ENCODE data around the gene PACRG.

The PACRG gene

DNA sequence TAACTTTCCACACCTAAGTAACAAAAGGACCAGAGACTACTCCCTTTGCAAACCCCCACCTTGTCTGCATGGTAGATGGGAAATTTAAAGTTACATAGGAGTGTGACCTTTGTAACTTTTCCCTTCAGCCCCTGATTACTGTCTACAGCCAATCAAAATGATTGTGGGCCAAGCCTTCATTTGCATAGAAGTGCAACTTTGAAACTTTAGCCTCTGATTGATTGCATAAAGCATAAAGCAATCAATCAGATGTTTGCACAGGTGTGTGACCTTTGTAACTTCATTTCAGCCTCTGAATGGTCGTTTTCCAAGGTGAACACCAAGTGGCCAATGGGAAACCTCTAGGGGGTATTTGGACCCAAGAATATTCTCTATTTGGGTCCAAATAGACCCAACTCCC is 46.3 kb upstream of the PACRG start:
- TF ChIP-seq FOXM1 (IDR thresholded peaks at IDR 0.05; ENCODE audit: borderline replicate concordance, low read depth) = no peak
- no peak for TF ChIP-seq ZBTB7A (IDR thresholded peaks at IDR 0.05; ENCODE audit: low read depth)
- TF ChIP-seq TAF1 (IDR thresholded peaks at IDR 0.05; ENCODE audit: low read depth) = no peak
- no peak for TF ChIP-seq RAD21 (IDR thresholded peaks at IDR 0.05; ENCODE audit: low read depth)
- no peak for TF ChIP-seq EP300 (IDR thresholded peaks at IDR 0.05; ENCODE audit: borderline replicate concordance)
- TF ChIP-seq, protein P1, sequence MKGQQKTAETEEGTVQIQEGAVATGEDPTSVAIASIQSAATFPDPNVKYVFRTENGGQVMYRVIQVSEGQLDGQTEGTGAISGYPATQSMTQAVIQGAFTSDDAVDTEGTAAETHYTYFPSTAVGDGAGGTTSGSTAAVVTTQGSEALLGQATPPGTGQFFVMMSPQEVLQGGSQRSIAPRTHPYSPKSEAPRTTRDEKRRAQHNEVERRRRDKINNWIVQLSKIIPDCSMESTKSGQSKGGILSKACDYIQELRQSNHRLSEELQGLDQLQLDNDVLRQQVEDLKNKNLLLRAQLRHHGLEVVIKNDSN (IDR thresholded peaks at IDR 0.05) = no peak
- no peak for TF ChIP-seq NFIC (IDR thresholded peaks at IDR 0.05)
- no peak for TF ChIP-seq EGR1 (IDR thresholded peaks at IDR 0.05)
- no peak for TF ChIP-seq CREB1 (IDR thresholded peaks at IDR 0.05; ENCODE audit: low read depth)
- no peak for TF ChIP-seq CEBPB (IDR thresholded peaks at IDR 0.05)
- TF ChIP-seq, protein P2, sequence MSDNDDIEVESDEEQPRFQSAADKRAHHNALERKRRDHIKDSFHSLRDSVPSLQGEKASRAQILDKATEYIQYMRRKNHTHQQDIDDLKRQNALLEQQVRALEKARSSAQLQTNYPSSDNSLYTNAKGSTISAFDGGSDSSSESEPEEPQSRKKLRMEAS (IDR thresholded peaks at IDR 0.05) = no peak
- TF ChIP-seq TEAD4 (IDR thresholded peaks at IDR 0.05) = no peak
- no peak for TF ChIP-seq YY1 (IDR thresholded peaks at IDR 0.05; ENCODE audit: low read depth)
- no peak for TF ChIP-seq TCF12 (IDR thresholded peaks at IDR 0.05; ENCODE audit: low read depth)
- TF ChIP-seq, protein P3, sequence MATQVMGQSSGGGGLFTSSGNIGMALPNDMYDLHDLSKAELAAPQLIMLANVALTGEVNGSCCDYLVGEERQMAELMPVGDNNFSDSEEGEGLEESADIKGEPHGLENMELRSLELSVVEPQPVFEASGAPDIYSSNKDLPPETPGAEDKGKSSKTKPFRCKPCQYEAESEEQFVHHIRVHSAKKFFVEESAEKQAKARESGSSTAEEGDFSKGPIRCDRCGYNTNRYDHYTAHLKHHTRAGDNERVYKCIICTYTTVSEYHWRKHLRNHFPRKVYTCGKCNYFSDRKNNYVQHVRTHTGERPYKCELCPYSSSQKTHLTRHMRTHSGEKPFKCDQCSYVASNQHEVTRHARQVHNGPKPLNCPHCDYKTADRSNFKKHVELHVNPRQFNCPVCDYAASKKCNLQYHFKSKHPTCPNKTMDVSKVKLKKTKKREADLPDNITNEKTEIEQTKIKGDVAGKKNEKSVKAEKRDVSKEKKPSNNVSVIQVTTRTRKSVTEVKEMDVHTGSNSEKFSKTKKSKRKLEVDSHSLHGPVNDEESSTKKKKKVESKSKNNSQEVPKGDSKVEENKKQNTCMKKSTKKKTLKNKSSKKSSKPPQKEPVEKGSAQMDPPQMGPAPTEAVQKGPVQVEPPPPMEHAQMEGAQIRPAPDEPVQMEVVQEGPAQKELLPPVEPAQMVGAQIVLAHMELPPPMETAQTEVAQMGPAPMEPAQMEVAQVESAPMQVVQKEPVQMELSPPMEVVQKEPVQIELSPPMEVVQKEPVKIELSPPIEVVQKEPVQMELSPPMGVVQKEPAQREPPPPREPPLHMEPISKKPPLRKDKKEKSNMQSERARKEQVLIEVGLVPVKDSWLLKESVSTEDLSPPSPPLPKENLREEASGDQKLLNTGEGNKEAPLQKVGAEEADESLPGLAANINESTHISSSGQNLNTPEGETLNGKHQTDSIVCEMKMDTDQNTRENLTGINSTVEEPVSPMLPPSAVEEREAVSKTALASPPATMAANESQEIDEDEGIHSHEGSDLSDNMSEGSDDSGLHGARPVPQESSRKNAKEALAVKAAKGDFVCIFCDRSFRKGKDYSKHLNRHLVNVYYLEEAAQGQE (IDR thresholded peaks at IDR 0.05; ENCODE audit: low read depth) = no peak

DNA sequence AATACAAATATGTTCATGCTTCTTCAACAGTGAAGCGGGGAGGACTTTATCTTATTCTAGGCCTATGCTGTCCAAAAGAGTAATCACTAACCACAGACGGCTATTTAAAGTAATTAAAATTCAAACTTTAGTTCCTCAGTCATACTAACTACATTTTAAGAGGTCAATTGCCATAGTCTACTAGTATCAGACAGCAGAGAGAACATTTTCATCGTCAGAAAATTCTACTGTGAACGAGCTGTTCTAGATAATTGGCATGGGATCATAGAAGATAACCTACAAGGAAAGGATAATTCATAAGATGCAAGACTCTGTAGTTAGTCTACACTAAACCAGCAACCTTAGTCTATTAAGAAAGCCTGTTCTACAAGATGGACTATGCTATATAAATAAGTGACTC is 44.6 kb upstream of the PACRG start:
- TF ChIP-seq, protein P2 (IDR thresholded peaks at IDR 0.05) = no peak
- no peak for TF ChIP-seq CREB1 (IDR thresholded peaks at IDR 0.05; ENCODE audit: low read depth)
- no peak for TF ChIP-seq CEBPB (IDR thresholded peaks at IDR 0.05)
- TF ChIP-seq FOXM1 (IDR thresholded peaks at IDR 0.05; ENCODE audit: borderline replicate concordance, low read depth) = no peak
- TF ChIP-seq, protein P1 (IDR thresholded peaks at IDR 0.05) = no peak
- TF ChIP-seq TCF12 (IDR thresholded peaks at IDR 0.05; ENCODE audit: low read depth) = no peak
- TF ChIP-seq TEAD4 (IDR thresholded peaks at IDR 0.05) = no peak
- TF ChIP-seq NFIC (IDR thresholded peaks at IDR 0.05) = no peak
- no peak for TF ChIP-seq RAD21 (IDR thresholded peaks at IDR 0.05; ENCODE audit: low read depth)
- TF ChIP-seq YY1 (IDR thresholded peaks at IDR 0.05; ENCODE audit: low read depth) = no peak
- TF ChIP-seq TAF1 (IDR thresholded peaks at IDR 0.05; ENCODE audit: low read depth) = no peak
- TF ChIP-seq, protein P3 (IDR thresholded peaks at IDR 0.05; ENCODE audit: low read depth) = no peak
- TF ChIP-seq EGR1 (IDR thresholded peaks at IDR 0.05) = no peak
- no peak for TF ChIP-seq ZBTB7A (IDR thresholded peaks at IDR 0.05; ENCODE audit: low read depth)
- TF ChIP-seq EP300 (IDR thresholded peaks at IDR 0.05; ENCODE audit: borderline replicate concordance) = no peak

DNA sequence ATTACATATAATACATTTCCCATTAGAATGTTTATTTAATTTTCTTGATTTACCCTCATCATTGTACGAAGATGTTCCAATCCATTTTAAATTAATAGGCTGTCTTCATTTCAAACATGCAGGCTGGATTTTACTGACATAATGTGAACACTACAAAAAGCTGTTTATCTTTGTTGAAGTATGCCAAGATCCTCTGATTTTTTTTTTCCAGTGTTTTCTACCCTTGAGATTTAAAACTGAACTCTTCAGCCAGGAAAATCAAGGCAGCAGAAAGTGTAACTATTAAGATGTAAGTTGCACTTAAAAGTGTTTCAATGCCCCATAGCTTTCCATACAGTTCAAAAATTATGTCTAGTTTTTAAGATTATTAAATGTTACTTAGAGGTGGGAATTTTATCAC is 43.7 kb upstream of the PACRG start:
- TF ChIP-seq CEBPB (IDR thresholded peaks at IDR 0.05) = no peak
- TF ChIP-seq CREB1 (IDR thresholded peaks at IDR 0.05; ENCODE audit: low read depth) = no peak
- no peak for TF ChIP-seq EP300 (IDR thresholded peaks at IDR 0.05; ENCODE audit: borderline replicate concordance)
- TF ChIP-seq FOXM1 (IDR thresholded peaks at IDR 0.05; ENCODE audit: borderline replicate concordance, low read depth) = no peak
- no peak for TF ChIP-seq YY1 (IDR thresholded peaks at IDR 0.05; ENCODE audit: low read depth)
- TF ChIP-seq, protein P1 (IDR thresholded peaks at IDR 0.05) = no peak
- TF ChIP-seq EGR1 (IDR thresholded peaks at IDR 0.05) = no peak
- no peak for TF ChIP-seq TCF12 (IDR thresholded peaks at IDR 0.05; ENCODE audit: low read depth)
- no peak for TF ChIP-seq RAD21 (IDR thresholded peaks at IDR 0.05; ENCODE audit: low read depth)
- TF ChIP-seq TEAD4 (IDR thresholded peaks at IDR 0.05) = no peak
- TF ChIP-seq, protein P2 (IDR thresholded peaks at IDR 0.05) = no peak
- no peak for TF ChIP-seq ZBTB7A (IDR thresholded peaks at IDR 0.05; ENCODE audit: low read depth)
- no peak for TF ChIP-seq TAF1 (IDR thresholded peaks at IDR 0.05; ENCODE audit: low read depth)
- no peak for TF ChIP-seq NFIC (IDR thresholded peaks at IDR 0.05)
- TF ChIP-seq, protein P3 (IDR thresholded peaks at IDR 0.05; ENCODE audit: low read depth) = no peak

Measured in Ishikawa (cell line).